Measurements from ENCODE around the gene MARCHF10.

MARCHF10 gene

GRCh38 chr17:62749926-62750325 is 58.2 kb downstream of the MARCHF10 start:
- TF ChIP-seq CTCF (IDR thresholded peaks at IDR 0.05; ENCODE audit: borderline replicate concordance, control extremely low read depth, extremely low read depth, insufficient read depth, missing control alignments) = no peak
- in situ Hi-C loops (cut with MboI; ENCODE audit: low sequenced_read_pairs, unreplicated experiment) = no loop called here
- no peak for DNase-seq (ENCODE audit: low spot score)

GRCh38 chr17:62746941-62747340 is 61.2 kb downstream of the MARCHF10 start:
- no peak for TF ChIP-seq CTCF (IDR thresholded peaks at IDR 0.05; ENCODE audit: borderline replicate concordance, control extremely low read depth, extremely low read depth, insufficient read depth, missing control alignments)
- in situ Hi-C loops (cut with MboI; ENCODE audit: low sequenced_read_pairs, unreplicated experiment) = no loop called here
- no peak for DNase-seq (ENCODE audit: low spot score)

GRCh38 chr17:62745806-62746205 is 62.3 kb downstream of the MARCHF10 start:
- DNase-seq (ENCODE audit: low spot score) = no peak
- TF ChIP-seq CTCF (IDR thresholded peaks at IDR 0.05; ENCODE audit: borderline replicate concordance, control extremely low read depth, extremely low read depth, insufficient read depth, missing control alignments) = no peak
- in situ Hi-C loops (cut with MboI; ENCODE audit: low sequenced_read_pairs, unreplicated experiment) = no loop called here

GRCh38 chr17:62744259-62744658 is 63.9 kb downstream of the MARCHF10 start:
- in situ Hi-C loops (cut with MboI; ENCODE audit: low sequenced_read_pairs, unreplicated experiment) = no loop called here
- TF ChIP-seq CTCF (IDR thresholded peaks at IDR 0.05; ENCODE audit: borderline replicate concordance, control extremely low read depth, extremely low read depth, insufficient read depth, missing control alignments) = no peak

GRCh38 chr17:62741290-62741689 is 66.8 kb downstream of the MARCHF10 start:
- in situ Hi-C loops (cut with MboI; ENCODE audit: low sequenced_read_pairs, unreplicated experiment) = no loop called here
- no peak for DNase-seq (ENCODE audit: low spot score)
- no peak for TF ChIP-seq CTCF (IDR thresholded peaks at IDR 0.05; ENCODE audit: borderline replicate concordance, control extremely low read depth, extremely low read depth, insufficient read depth, missing control alignments)

More at GRCh38 chr17:62744259-62744658, 63.9 kb downstream of the MARCHF10 start:
- DNase-seq (ENCODE audit: low spot score) = no peak

DNA sequence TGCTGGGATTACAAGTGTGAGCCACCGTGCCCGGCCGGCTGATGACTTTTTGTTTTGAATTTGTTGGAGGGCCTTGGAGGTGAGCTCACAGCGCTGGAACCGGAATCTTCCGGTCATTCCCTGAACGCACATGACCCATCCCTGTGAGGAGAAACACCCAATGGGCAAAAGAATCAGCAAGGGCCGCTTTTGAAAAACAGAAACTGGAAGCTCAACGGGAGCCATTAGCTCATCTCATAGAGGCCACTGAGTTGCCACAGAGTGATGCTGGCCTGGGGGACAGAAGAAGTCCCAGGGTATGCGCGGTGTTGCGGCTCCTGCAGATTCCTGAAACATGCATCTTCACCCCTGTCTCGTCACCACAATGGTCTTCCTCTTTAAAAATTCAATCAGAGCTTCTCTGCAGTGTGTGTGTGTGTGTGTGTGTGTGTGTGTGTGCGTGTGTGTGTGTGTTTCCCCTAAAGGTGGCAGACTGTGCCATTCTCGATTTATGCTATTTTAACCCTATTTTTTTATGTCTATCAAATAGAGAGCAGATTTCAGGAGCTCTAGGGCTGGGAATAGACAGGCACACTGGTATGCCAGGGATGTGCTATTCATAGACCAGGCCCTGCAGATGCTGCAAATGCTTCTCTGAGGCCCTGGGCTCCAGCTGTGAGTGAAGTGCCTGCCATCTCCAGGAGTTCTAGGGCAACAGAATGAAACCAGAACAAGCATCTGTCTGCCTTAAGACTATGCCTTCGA is 68.3 kb downstream of the MARCHF10 start:
- no peak for DNase-seq (ENCODE audit: low spot score)
- TF ChIP-seq CTCF (IDR thresholded peaks at IDR 0.05; ENCODE audit: borderline replicate concordance, control extremely low read depth, extremely low read depth, insufficient read depth, missing control alignments) = no peak
- in situ Hi-C loops (cut with MboI; ENCODE audit: low sequenced_read_pairs, unreplicated experiment) = no loop called here

Data from GM13976 (cell line).